ENCODE data around the gene WARS2.
"Not testable (repeated sequence)": the region's sequence is repeated elsewhere in the genome, so short reads cannot be mapped to it uniquely, and the experiment has no call there.

WARS2 gene

GRCh38 chr1:119140177-119141019 lies at the start of gene WARS2:
TSS of gene WARS2 (minus strand) at chr1:119140653. CDS start at chr1:119140644, 9 bp downstream.
- DNase-seq: peak; percentile 97

DNA sequence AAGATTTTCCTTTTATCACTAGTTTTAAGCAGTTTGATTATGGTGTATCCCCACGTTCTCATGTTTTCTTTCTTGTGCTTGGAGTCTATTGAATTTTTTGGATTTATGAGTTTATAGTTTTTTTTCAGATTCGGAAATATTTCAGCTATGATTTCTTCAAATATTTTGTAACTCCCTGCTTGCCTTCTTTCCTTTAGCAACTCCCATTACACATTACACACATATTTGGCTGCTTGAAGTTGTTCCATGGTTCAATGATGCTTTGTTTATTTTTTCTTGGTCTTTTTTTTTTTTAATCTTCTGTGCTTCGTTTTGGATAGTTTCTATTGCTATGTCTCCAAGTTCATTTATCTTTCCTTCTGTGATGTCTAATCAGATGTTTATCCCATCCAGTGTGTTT lies 48.5 kb upstream of the WARS2 start:
- DNase-seq: no peak

DNA sequence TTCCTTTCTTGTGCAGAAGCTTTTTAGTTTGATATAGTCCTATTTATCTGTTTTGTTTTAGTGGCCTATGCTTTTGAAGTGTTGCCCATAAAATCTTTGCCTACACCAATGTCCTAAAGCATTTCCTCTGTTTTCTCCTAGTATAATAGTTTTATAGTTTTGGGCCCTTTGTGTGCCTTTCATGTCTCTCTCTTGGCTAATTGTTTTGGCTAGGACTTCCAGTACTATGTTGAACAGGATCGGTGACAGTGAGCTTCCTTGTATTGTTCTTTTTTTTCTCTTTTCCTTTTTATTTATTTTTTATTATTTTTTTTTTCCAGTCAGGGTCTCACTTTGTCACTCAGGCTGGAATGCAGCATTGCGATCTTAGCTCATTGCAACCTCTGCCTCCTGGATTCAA lies 47.0 kb upstream of the WARS2 start:
- DNase-seq: no peak

DNA sequence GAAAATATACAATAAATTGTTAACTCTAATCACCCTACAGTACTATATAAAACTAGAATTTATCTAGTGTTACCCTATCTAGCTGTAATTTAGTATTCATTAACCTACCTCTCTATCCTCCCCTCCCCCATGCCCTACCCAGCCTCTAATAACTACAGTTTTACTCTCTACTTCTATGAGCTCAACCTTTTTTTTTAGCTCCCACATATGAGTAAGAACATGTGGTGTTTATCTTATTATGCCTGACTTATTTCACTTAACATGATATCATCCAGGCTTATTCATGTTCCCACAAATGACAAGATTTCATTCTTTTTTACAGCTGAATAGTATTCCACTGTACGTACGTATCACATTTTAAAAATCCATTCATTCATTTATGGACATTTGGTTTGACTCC lies 46.0 kb upstream of the WARS2 start:
- no peak for DNase-seq

DNA sequence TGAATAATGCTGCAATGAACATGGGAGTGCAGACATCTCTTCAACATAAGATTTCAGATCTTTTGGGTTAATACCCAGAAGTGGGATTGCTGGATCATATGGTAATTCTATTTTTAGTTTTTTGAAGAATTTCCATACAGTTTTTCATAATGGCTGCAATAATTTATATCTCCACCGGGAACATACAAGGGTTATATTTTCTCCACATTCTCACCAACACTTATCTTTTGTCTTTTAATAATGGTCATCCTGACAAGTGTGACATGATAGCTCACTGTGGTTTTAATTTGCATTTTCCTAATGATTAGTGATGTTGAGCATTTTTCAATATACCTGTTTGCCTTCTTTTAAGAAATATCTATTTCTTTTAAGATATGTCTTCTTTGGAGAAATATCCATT lies 44.5 kb upstream of the WARS2 start:
- DNase-seq: no peak

- DNase-seq: no peak
Measured at GRCh38 chr1:119181218-119181617, 40.8 kb upstream of the WARS2 start.

- DNase-seq: no peak
Measured at GRCh38 chr1:119179051-119179450, 38.6 kb upstream of the WARS2 start.

- DNase-seq: not testable (repeated sequence)
Measured at GRCh38 chr1:119172927-119173326, 32.5 kb upstream of the WARS2 start.

DNA sequence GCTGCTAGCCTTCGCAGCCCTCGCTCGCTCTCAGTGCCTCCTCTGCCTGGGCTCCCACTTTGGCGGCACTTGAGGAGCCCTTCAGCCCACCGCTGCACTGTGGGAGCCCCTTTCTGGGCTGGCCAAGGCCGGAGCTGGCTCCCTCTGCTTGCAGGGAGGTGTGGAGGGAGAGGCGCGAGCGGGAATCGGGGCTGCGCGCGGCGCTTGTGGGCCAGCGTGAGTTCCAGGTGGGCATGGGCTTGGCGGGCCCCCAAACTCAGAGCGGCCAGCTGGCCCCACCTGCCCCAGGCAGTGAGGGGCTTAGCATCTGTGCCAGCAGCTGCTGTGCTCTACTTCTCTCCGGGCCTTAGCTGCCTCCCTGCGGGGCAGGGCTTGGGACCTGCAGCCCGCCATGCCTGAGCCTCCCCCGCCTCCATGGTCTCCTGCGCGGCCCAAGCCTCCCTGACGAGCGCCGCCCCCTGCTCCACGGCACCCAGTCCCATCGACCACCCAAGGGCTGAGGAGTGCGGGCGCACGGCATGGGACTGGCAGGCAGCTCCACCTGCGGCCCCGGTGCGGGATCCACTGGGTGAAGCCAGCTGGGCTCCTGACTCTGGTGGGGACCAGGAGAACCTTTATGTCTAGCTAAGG lies 31.0 kb upstream of the WARS2 start:
- not testable (repeated sequence) for DNase-seq

- DNase-seq: no peak
Measured at GRCh38 chr1:119163396-119163795, 22.9 kb upstream of the WARS2 start.

- no peak for DNase-seq
Measured at GRCh38 chr1:119160866-119161265, 20.4 kb upstream of the WARS2 start.

- no peak for DNase-seq
Measured at GRCh38 chr1:119160409-119160808, 20.0 kb upstream of the WARS2 start.

DNA sequence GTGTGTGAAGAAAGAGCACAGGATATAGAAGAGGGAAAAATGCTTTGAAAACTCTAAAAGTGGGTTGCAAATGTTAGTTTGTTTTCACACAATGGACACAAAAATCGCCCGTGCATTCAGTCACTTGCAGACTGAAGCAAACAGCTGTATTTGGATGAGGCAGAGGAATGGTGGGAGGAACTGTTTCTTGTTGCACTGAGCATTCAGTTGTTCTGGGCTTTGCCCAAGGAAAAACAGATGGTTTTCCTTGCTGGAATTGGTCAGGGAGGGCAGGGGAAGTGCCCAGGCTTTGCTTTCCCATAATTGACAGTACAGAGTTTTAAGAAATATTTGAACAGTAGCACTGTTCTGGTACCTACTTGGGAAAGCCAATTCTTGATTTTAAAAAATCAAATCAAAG lies 19.5 kb upstream of the WARS2 start:
- DNase-seq: no peak

GRCh38 chr1:119159111-119159510 lies 18.7 kb upstream of the WARS2 start:
- DNase-seq: no peak

DNA sequence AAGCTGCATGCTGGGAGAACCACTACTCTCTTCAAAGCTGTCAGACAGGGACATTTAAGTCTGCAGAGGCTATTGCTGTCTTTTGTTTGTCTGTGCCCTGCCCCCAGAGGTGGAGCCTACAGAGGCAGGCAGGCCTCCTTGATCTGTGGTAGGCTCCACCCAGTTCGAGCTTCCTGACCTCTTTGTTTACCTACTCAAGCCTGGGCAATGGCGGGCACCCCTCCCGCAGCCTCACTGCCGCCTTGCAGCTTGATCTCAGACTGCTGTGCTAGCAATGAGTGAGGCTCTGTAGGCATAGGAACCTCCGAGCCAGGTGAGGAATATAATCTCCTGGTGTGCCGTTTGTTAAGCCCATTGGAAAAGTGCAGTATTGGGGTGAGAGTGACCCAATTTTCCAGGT lies 16.3 kb upstream of the WARS2 start:
- not testable (repeated sequence) for DNase-seq

DNA sequence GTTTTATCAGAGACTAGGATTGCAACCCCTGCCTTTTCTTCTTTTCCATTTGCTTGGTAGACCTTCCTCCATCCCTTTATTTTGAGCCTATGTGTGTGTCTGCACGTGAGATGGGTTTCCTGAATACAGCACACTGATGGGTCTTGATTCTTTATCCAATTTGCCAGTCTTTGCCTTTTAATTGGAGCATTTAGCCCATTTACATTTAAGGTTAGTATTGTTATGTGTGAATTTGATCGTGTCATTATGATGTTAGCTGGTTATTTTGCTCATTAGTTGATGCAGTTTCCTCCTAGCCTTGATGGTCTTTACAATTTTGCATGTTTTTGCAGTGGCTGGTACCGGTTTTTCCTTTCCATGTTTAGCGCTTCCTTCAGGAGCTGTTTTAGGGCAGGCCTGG lies 14.6 kb upstream of the WARS2 start:
- not testable (repeated sequence) for DNase-seq

- no peak for DNase-seq
Measured at GRCh38 chr1:119150150-119150549, 9.7 kb upstream of the WARS2 start.

- no peak for DNase-seq
Measured at GRCh38 chr1:119147661-119148090, 7.2 kb upstream of the WARS2 start.

DNA sequence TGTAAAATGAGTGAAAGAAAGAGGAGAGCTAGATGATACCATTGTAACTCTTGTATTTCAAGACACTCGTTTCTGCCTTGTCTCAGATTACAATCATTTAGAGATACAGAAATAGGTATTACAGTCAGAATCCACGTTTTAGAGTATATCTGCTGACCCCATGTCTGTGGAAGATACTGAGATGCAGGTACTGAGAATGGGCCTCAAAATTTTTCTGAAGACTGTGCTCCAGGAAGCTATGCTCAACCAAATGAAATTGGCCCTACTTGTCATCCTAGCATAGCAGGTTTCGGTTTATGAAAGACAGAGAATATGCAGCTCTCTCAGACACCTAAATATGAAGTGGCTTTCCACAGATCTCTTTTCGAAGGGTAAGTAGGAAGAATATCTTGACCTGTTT lies 6.0 kb upstream of the WARS2 start:
- DNase-seq: no peak

DNA sequence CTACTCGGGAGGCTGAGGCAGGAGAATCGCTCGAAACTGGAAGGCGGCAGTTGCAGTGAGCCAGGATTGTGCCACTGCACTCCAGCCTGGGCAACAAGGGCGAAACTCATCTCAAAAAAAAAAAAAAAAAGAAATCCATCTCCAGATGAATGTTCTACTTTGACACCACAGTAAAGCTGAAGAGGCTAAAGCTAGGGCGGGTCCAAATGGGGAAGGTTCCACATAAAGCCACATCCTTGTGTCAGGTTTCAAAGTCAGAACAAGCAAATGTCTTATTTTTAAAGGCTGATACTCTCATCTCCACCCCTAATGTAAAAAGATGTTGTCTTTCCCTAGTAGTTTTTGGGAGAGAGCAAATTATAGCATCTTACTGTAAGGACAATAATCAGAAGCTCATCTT lies 4.4 kb upstream of the WARS2 start:
- no peak for DNase-seq

- no peak for DNase-seq
Measured at GRCh38 chr1:119143706-119144105, 3.3 kb upstream of the WARS2 start.

GRCh38 chr1:119141660-119142059 lies 1.2 kb upstream of the WARS2 start:
- DNase-seq: no peak

- DNase-seq: peak; percentile 46 to 52
Measured at GRCh38 chr1:119141020-119141424, 569 bp upstream of the WARS2 start.

DNA sequence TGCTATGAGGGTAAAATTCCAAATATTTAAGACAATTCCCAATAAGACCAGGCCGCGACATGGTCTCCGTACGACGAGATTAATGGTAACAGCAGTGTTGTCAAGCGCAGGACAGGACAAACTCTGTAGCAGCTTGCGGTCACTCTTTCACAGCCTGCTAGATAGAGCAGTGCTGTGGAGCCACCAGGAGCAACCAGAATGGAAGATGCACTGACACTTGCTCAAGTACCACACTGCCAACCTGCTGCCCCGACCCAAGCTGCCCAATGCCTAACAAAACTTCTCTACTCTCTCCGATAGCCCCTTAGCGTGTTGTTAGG lies 636 bp downstream of the WARS2 start:
- DNase-seq: no peak

GRCh38 chr1:119139403-119139802 lies 1.1 kb downstream of the WARS2 start:
- peak; percentile 53 to 77 for DNase-seq

Measured in CD4-positive, alpha-beta T cell treated with Interleukin-4 for 1 hour (primary cell).